Lung microvascular endothelial cell (primary cell): Measurements from ENCODE around the gene DLG1. TPM values are rescaled to one million over a fixed set of nuclear protein-coding genes. Genes with fewer than 3 reads are reported as not detected.
"Not testable (repeated sequence)": the region's sequence is repeated elsewhere in the genome, so short reads cannot be mapped to it uniquely, and the experiment has no call there.

Source experiments
- DNase-seq, 2 donors: peaks; one replicate each; pipeline versions ENCODE4 v3.0.0 to v3.0.0-alpha.2; 2010; ENCODE audit warnings: low read depth in 2 of 2
- total RNA-seq: library from RNA; depleted of rRNA; stranded (reverse); fragments of >200 nt; gene quantifications from 2 replicates; pipeline ENCODE4 v1.2.1, GENCODE V29; 2014

DLG1 gene
- total RNA-seq, 1 donor from 2014 or later: 80.2 TPM

GRCh38 chr3:197289726-197290125 is 8.7 kb downstream of the DLG1 start:
- no peak for DNase-seq

DNA sequence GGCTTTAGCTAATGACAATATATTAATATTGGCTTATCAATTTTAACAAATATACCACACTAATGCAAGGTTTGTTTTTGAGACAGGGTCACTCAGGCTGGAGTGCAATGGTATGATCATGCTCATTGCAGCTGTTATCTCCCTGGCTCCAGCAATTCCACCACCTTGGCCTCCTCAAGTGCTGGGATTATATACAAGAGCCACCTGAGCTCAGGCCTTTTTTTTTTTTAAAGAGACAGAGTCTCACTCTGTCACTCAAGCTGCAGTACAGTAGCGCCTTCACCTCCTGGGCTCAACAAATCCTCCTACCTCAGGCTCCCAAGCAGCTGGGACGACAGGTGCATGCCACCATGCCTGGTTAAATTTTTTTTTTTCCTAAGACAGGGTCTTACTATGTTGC is 11.7 kb downstream of the DLG1 start:
- no peak for DNase-seq

DNA sequence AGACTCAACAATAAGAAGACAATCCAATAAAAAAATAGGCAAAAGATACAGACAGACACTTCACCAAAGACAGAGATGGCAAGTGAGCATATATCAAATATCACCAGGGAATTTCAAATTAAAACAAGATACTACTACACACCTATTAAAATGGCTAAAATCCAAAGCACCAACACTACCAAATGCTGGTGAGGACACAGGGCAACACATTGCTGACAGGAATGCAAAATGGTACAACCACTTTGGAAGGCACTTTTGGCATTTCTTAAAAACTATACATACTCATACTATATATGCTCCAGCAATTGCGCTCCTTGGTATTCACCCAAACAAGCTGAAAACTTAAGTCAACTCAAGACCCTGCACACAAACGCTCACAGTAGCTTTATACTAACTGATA is 12.9 kb downstream of the DLG1 start:
- DNase-seq: no peak

- no peak for DNase-seq
Measured at GRCh38 chr3:197283045-197283444, 15.4 kb downstream of the DLG1 start.

DNA sequence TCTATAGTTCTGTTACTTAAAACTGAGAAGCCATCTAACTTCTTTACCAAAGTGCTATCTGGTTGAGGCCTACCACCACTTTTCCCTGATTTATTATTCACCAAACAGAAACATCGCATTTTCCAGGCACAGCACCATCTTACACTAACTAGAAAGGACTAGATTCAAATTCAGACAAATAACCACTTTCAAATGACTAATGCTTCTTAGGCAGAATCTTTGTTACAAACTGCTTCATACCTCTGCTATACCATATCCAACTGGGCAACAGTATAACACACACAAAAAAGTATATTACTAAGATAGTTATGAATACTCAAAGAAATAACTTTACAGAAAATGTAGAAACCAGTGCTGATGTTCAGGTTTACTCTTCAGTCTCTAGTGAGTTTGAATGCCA is 16.6 kb downstream of the DLG1 start:
- no peak for DNase-seq

GRCh38 chr3:197280156-197280555 is 18.3 kb downstream of the DLG1 start:
- no peak for DNase-seq

DNA sequence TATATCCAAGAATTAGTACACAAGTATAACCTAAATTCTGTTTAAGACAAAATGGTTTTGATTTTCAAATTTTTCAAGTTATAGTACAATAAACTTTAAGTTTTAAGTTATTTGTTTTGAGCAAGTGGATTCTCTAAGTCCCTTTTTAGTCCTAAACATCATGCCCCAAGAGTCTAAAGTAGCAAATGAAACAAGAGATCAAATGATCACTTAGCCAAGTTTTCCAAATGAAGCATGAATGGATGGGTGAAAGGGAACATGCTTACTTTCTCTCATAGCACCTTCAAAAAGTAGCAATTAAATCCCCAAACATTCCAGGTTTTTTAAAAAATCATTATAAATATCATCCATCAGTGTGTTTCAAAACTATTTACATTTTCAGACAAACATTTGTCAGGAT is 19.5 kb downstream of the DLG1 start:
- DNase-seq: no peak

DNA sequence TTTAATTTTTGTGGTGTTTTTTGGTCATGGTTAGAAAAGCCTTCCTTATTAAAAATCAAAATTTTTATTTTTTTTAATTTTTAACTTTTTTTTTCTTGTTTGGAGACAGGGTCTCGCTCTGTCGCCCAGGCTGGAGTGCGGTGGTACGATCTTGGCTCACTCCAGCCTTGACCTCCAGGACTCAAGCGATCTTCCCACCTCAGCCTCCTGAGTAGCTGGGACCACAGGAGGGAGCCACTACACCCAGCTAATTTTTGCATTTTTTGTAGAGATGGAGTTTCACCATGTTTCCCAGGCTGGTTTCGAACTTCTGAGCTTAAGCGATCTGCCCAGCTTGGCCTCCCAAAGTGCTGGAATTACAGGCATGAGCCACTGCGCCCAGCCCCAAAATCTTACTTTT is 21.6 kb downstream of the DLG1 start:
- not testable (repeated sequence) for DNase-seq

DNA sequence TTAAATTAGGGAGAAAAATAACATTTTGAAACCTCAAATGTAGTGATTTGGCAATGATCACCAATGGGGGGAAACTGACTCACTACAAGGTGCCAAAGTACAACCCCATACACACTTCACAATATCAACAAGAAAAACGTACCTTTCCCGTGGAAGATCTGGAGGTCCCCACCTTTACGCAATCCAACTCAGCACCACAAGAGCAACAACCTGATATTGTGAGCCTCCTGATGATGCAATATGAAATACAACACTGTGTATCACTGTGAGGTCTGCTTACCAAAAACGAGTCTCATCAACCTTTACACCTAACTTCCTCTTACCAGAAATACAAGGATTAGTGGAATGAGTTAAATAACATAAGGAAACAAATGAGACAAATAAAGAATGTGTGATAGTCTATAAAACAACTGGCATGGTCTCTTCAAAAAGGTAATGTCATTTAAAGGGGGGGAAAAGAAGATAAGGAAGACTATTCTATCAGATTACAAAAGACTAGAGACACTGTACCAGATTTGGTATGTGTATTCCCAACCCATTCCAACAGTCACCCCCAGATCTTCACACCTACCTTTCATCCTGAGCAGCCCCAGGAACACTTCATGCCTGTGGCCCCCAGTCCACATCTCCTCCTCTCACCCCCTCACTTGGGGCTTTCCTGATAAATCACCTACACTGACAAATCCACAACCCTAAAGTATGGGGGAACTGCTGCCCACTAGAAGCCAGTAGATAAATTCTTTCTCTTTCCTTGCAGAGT is 27.7 kb downstream of the DLG1 start:
- DNase-seq: no peak

GRCh38 chr3:197269024-197269423 is 29.4 kb downstream of the DLG1 start:
- no peak for DNase-seq

- no peak for DNase-seq
Measured at GRCh38 chr3:197268294-197268693, 30.1 kb downstream of the DLG1 start.

DNA sequence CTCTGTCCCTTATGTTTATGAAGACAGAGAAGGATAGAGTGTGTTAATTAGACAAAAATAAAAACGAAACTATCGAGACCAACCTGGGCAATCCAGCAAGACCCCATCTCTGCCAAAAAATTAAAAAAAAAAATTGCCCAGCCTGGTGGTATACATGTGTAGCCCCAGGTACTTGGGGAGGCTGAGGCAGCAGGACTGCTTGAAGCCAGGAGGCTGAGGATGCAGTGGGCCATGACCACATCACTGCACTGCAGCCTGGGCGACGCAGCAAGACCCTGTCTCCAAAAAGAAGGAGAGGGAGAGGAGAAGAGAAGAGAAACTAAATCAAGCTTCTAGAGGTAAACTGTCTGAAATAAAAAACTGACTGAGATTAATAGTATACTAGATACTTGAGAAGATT is 32.1 kb downstream of the DLG1 start:
- DNase-seq: no peak

GRCh38 chr3:197262709-197263108 is 35.7 kb downstream of the DLG1 start:
- DNase-seq: no peak

GRCh38 chr3:197261164-197261509 is 37.3 kb downstream of the DLG1 start:
- DNase-seq: no peak

DNA sequence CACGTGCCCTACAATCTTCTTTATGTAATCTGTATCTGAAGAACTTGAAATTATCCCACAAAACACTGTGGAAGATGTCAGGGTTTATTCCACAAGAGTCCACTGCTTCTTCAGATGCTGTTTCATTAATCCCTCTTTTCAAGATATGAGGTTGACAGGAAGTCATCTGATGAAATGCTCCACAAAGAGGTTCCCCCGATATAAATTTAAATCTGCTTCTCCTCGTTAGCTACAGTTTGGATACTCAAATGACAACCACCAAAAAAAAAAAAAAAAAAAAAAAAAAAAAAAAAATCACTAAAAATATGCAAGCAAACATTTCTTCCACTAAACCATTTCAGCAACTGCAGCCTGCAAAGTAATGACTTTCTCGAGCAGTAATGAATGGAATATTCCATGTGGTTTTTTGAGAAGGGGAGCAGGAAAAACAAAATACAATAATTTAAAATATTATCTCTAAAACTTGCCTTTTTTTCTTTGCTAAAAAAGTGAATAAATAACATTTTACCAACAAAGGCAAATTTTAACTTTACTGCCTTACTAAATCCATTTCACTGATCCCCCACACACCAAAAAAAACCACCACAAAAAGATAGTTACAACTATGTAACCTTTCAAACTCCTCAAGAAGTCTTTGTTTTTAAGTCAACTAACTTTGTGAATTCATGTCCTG is 37.8 kb downstream of the DLG1 start:
- no peak for DNase-seq

- DNase-seq: no peak
Measured at GRCh38 chr3:197259096-197259495, 39.3 kb downstream of the DLG1 start.

DNA sequence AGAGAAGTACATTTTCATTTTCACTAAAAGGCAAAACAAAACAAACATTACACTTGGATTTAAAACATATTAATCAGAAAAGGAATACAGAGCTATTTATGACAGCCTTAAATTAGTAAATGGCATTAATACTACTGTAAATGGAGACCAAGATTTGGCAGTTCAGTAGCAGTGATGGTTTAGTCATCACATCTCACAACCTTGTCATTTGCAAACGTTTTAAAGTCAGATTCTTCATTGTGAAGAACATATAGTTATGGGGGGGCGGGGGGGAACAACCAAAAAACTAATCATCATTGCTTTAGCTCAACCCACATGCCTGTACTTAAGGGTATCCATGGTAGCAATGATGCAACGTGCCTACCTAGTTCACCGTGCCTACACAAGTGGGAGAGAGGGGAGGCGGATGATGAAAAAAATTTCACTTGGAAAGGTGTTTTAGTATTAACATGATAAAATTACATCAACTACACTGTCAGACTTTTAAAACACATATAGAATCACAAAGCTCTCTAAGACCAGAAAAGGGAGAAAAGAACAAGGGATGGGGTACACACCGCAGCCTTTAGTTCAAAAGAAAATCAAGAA is 40.1 kb downstream of the DLG1 start:
- no peak for DNase-seq

GRCh38 chr3:197257711-197258110 is 40.7 kb downstream of the DLG1 start:
- no peak for DNase-seq

GRCh38 chr3:197256836-197257444 is 41.5 kb downstream of the DLG1 start:
- peak; percentile 66 to 76 for DNase-seq

GRCh38 chr3:197256104-197256503 is 42.3 kb downstream of the DLG1 start:
- DNase-seq: peak in 1 of 2 donors; percentile 13

- DNase-seq: peak in 1 of 2 donors; percentile 21
Measured at GRCh38 chr3:197253238-197253947, 45.0 kb downstream of the DLG1 start.

- DNase-seq: peak in 1 of 2 donors; percentile 19
Measured at GRCh38 chr3:197249542-197249941, 48.9 kb downstream of the DLG1 start.
